IPS-18c (cell line): ENCODE results near the gene CNTN5.
"Not testable (repeated sequence)": the region's sequence is repeated elsewhere in the genome, so short reads cannot be mapped to it uniquely, and the experiment has no call there.

Experiments
- H3K4me3 ChIP-seq: 2 replicates; pipeline ENCODE4 v1.7.0; 2013; ENCODE audit warnings: low read depth, mild to moderate bottlenecking, low read length, moderate library complexity; ENCODE audit not compliant: insufficient read depth
- H3K9me3 ChIP-seq: one replicate; pipeline ENCODE4 v1.6.1; 2013; ENCODE audit warnings: mild to moderate bottlenecking, low read length, moderate library complexity; ENCODE audit not compliant: control insufficient read depth, insufficient read depth

The CNTN5 gene

GRCh38 chr11:99238401-99238800 lies 217.7 kb downstream of the CNTN5 start:
- Histone ChIP-seq H3K4me3 (no peak overlapping the region), H3K9me3 (no peaks in the 10 kb centered on the region)

DNA sequence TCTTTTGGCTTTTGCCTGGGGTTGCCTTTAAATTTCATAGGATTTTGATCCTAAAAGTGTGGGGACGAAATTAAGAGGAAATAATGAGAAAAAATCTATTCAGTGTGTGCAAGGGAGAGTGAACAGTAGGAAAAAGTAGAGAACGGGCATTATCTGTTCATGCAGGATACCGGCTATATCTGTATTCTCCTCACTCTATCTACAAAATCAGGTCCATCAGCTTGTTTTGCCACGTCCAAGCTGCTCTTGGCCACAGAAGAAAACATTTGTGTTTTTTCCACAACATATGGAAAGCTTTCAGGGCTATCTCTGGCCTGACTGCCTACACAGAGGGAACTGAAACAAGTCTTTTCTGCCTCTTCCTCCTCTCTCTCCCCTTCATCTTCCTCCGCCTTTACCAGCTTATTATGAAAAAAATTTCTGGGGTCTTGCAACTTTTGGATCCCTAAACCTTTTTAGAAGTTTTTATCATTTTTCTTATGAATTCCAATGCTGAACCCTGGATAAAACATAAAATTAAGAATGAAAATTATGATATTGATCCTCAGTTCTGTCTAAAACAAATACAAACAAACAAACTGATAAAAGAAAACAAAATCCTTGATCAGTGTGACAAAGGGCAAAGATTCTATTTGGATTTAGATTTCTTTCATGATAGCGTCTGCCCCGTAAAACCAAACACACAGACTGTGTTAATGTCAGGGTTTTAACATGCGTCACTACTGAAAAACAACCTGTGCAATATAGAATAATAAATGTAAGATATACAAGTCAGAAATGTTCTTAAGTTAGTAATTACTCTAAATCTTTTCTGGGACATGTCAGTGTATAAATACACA lies 219.7 kb downstream of the CNTN5 start:
- no peaks in the 10 kb centered on the region for H3K9me3 ChIP-seq
- H3K4me3 ChIP-seq = no peak overlapping the region

DNA sequence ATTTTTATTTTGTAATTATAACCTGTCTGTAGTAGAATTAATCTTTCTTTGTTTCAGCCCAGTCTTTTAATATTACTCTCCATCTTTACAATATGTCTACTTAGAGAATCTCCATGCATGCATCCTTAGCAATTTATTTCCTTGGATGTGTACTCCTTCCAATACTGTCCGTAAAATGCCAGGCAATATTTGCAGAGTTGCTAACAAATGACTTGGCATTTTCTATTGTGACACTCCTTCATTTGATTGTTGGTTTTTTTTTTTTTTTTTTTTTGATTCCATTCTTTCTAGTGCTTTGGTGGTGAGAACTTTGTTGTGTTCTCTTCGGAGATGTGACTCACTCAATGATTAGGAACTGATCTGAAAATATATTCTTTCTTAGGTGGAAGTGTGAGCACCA lies 220.3 kb downstream of the CNTN5 start:
- Histone ChIP-seq H3K9me3 (no peaks in the 10 kb centered on the region), H3K4me3 (no peak overlapping the region)

DNA sequence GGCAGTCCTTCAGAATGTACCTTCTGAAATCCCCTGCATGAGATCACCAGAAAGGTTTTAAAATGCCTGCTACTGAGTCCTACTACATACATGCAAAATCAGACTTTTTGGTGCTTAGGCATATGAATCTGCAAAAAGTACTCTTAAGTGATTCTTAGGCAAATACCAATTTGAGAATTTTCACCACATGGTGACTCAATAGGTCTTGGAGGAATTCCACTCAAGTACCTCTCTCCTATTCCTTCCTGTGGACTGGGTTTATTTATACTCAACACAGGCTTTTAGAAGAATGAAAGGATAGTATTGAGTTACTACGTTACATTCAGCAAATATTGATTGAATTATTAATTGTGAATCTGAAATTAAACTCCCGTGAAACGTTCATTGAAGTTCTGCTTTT lies 223.9 kb downstream of the CNTN5 start:
- no peak overlapping the region for H3K4me3 ChIP-seq
- H3K9me3 ChIP-seq = no peaks in the 10 kb centered on the region

- Histone ChIP-seq H3K9me3 (no peaks in the 10 kb centered on the region), H3K4me3 (no peak overlapping the region)
Measured at GRCh38 chr11:99246199-99246598, 225.4 kb downstream of the CNTN5 start.

DNA sequence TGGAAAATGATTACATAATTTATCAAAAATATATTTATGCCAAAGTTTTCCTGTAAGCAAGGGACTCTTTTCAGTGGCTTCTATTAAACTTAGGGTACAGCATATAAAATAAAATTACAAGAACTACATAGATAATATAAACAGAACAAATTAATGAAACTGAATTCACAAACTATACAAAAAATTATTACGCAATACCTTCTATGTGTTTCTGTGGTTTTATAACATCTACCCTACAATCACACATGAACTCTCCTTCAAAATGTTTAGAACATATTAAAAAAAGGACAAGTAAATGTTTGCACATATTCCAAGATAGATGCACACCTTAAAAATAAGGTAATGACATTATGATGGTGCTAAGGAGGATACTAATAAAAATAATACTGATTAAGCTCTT lies 235.9 kb downstream of the CNTN5 start:
- Histone ChIP-seq H3K4me3 (no peak overlapping the region), H3K9me3 (no peaks in the 10 kb centered on the region)

DNA sequence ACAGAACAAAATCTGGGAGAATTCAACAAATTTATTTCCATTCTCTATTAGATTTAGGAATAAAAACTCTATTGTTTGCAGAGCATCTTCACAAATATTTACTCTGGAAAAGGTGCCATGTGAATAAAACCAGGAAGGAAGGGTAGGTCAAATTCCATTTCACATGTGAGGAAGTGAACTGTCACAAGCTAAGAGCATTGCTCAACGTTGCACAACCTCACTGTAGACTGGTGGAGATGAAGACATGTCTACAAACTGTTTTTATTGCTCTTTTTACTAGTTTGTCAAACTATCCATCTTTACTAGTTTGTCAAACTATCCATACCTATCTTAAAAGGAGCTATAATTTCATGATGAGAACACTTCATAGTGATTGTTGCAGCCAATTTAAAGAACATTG lies 236.4 kb downstream of the CNTN5 start:
- Histone ChIP-seq H3K9me3 (no peaks in the 10 kb centered on the region), H3K4me3 (no peak overlapping the region)

- H3K9me3 ChIP-seq = peaks cover 2% of the 10 kb centered on the region
- no peak overlapping the region for H3K4me3 ChIP-seq
Measured at GRCh38 chr11:99260696-99261095, 239.9 kb downstream of the CNTN5 start.

GRCh38 chr11:99268886-99269285 lies 248.1 kb downstream of the CNTN5 start:
- no peak overlapping the region for H3K4me3 ChIP-seq
- no peaks in the 10 kb centered on the region for H3K9me3 ChIP-seq

DNA sequence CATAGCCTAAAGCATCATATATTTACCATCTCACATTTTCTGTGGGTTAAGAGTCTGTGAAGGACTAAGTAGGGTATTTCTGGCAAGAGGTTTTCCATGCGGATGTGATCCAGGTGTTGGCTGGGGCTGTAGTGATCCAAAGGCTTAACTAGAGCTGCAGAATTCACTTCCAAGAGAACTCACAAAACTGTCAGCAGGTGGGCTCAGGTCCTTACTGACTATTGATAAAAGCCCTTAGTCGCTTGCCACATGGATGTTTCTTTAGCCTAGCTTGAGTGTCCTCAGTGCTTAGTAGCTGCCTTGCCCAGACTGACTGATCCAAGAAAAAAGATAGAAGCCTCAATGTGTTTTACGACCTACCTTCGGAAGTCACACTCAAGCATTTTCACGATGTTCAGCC lies 250.8 kb downstream of the CNTN5 start:
- no peaks in the 10 kb centered on the region for H3K9me3 ChIP-seq
- no peak overlapping the region for H3K4me3 ChIP-seq

DNA sequence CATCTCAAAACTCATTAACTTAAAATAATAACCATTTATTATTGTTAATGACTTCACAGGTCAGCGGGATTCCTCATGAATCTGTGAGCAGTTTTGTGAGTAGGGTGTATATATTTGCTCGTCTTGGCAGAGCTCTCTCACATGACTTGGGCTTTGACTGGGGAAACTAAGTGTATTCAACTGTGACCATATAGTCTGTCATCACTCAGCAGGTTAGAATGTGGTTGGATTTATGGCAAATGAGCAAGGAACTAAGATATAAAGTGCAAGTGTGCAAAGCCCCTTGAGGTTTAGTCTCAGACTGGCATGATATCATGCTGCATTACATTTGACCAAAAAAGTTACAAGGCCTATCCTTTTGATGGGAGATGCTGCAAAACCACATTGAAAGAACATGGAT lies 254.8 kb downstream of the CNTN5 start:
- no peaks in the 10 kb centered on the region for H3K9me3 ChIP-seq
- no peak overlapping the region for H3K4me3 ChIP-seq

DNA sequence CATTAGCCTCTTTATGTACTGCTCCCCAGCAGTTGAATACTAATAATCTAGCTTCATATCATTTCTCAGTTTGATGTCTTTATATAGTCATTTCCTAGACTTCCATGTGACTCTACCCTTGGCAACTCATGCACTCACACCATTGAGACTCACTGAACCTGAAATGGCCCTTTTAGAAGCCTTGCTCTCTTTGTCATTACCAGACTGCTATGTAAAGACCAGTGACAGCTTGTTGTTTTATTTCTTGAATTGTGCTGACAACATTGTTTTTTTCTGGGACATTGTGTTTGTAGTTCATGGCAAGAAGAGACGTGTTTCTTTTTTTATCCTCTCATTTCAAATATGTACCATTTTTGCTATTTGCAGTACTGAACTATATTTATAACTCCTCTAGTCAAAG lies 256.5 kb downstream of the CNTN5 start:
- Histone ChIP-seq H3K9me3 (no peaks in the 10 kb centered on the region), H3K4me3 (no peak overlapping the region)

DNA sequence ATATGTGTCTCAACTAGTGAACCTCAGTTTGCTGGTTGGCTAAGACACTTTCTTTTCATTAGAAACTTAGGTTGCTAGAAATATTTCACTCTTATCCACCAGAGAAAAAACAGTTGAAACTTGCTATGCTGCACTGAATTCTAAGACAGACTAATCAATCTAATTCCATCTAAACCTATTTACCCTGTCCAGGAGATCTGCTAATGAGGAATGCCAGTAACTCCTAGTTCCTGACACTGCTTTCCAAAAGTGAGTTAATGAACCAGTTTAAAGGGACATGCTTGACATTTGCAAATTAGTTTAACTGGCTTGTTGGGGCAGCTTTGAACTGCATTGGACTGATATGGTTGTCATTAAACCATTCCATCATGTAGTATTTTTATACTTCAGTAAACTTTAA lies 258.5 kb downstream of the CNTN5 start:
- Histone ChIP-seq H3K9me3 (no peaks in the 10 kb centered on the region), H3K4me3 (no peak overlapping the region)

DNA sequence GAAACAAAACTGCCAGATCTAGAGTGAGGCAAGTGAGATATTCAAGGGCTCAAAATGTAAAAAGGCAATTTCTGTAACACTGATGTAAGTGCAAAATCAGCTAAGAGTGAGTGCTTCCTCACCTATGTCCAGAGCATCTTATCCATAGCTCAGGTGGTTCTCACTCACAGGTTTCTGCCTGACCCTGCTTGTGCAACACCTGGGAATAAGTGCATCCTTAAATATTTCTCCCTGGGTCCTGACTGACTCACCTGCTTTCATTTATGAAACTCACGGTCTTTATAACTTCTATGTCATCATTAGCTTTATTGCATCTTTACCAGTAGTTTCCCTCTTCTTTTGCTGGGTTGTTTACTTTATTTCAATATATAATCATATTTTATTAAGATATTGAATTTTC lies 260.6 kb downstream of the CNTN5 start:
- no peak overlapping the region for H3K4me3 ChIP-seq
- no peaks in the 10 kb centered on the region for H3K9me3 ChIP-seq

DNA sequence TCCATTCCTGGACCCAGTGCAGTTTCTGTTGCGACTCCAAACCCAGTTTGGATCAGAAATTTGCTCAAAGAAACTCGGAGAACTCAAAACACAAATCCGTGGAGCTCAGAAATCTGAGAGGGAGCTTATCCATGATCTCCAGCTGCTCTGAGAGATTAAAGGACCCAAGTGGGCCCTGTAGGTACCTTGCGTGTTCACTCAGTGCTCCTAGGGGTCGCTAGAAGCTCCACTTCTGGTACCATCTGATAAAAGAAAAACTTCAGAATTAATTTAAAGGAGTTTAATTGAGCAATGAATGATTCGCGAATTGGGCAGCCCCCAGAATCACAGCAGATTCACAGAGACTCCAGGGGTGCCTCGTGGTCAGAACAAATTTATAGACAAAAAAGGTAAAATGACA lies 277.2 kb downstream of the CNTN5 start:
- H3K4me3 ChIP-seq, H3K9me3 ChIP-seq: not testable (repeated sequence)

DNA sequence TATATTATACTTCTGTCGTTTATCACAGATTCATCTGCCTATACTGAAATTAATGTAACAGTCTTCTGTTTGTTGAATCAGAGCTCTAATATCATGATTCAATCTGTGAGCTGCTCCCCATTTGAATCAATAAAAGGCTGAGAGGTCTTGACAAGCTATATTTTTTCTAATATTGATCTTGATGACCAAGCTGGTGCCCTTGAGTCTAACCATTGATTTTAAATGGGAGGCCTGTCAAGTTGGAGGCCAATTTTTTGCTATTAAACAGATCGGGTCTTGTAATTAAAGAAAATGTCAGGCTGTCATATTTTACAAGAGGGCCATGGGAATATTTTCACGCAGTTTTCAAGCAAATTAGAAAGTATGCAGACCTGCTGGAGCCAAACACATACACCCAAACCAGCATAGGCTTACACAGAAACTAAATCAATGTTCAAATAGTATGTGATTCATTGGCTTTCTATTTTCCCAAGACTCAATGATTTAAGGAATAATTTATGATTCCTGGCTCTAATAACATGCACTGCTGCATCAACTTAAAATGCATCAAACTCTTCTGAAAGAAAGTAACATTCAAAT lies 286.9 kb downstream of the CNTN5 start:
- Histone ChIP-seq H3K4me3 (no peak overlapping the region), H3K9me3 (no peaks in the 10 kb centered on the region)

DNA sequence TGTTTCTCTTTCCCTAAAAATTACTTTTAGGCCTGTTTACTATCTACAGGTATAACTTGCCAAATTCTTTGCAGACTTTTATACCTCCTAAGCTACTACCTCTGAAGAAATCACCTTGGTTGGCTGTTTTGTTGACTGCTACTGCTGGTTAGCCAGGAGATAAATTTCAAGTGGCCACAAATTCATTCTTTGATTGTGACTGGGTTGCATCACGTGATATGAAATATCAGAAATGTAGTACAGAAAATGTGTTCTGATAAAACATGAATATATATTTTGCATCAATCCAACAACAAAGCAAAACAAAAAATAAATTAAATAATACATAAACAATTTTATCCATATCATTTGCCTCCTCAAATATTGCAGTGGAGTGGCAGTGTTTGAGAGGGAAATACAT lies 291.1 kb downstream of the CNTN5 start:
- Histone ChIP-seq H3K9me3 (no peaks in the 10 kb centered on the region), H3K4me3 (no peak overlapping the region)

GRCh38 chr11:99316776-99317520 lies 296.2 kb downstream of the CNTN5 start:
- no peak overlapping the region for H3K4me3 ChIP-seq
- no peaks in the 10 kb centered on the region for H3K9me3 ChIP-seq
